Uterus (tissue), 2 donors: ENCODE results near the gene MEX3C.

Experiments used
- CTCF ChIP-seq, 4 experiments: fragments of 200-600 bp in 2 of 4; fragments of 450-650 bp in 2 of 4; sonication (generic) in 2 of 4; IDR thresholded peaks; one replicate each; pipeline ENCODE4 v1.5.1; 2016 to 2019; ENCODE audit warnings: antibody characterized with exemption in 4 of 4, mild to moderate bottlenecking in 2 of 4, moderate library complexity in 1 of 4
- POLR2A ChIP-seq, 2 donors: fragments of 450-650 bp; IDR thresholded peaks; one replicate each; pipeline ENCODE4 v1.6.1; 2016; ENCODE audit warnings: antibody characterized with exemption in 2 of 2, mild to moderate bottlenecking in 1 of 2, moderate library complexity in 1 of 2

- TF ChIP-seq CTCF (IDR thresholded peaks at IDR 0.05), result no peak
- TF ChIP-seq POLR2A (IDR thresholded peaks at IDR 0.05), result no peak
Observed at GRCh38 chr18:51184091-51184457, 13.4 kb downstream of the MEX3C start.
